Measurements from ENCODE around the gene DEPDC7. TPM values are rescaled to one million over a fixed set of nuclear protein-coding genes. Genes with fewer than 3 reads are reported as not detected.

Gene DEPDC7
- total RNA-seq, 1 experiment from 2014 or later: 4.4 TPM

DNA sequence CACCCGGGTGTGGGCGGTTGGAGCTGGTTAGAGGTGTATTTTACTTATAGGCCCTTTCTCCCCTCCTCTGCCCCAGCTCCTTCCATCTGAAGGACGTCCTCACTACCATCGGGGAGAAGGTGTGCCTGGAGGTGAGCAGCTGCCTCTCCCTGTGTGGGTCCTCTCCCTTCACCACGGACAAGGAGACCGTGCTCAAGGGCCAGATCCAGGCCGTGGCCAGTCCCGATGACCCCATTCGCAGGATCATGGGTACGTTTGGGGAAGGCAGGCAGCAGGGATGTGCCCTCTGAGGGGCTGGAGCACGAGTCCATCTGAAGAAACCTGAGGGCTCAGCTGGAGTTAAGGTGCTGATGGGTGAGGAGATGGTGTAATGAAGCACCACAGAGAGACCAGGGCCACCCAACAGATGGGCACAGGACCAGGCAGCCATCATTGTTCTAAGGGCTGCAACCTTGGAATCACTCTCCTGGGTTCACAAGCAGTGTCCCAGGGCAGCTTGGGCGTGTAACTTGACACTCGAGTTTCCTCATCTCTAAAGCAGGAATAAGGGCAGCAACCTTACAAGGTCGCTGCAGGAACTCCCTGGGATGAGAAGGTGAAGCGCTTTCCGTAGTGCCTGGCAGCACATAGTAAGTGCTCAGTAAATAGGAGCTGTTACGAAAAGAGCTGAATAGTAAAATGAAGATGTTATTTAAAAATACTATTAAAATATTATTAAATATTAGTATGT is 53.1 kb downstream of the DEPDC7 start:
- H3K9me3 Mint-ChIP-seq: no peaks in the 10 kb centered on the region
- Histone ChIP-seq H2AFZ (ENCODE audit: low read length) (no peak overlapping the region), H3K79me1 (ENCODE audit: insufficient read depth, low read depth, low read length, poor library complexity, severe bottlenecking) (no peaks in the 10 kb centered on the region), H2BK5ac (ENCODE audit: insufficient read length, low read length) (no peak overlapping the region), H4K5ac (ENCODE audit: insufficient read length, low read depth, low read length) (no peak overlapping the region), H2BK120ac (ENCODE audit: low read depth, low read length, poor library complexity, severe bottlenecking) (no peak overlapping the region), H3K56ac (ENCODE audit: insufficient read length, low read depth, low read length) (no peak overlapping the region), H3K4me2 (ENCODE audit: insufficient read depth, insufficient read length, low read length) (no peak overlapping the region), H3K23me2 (ENCODE audit: insufficient read length, low read depth, low read length, poor library complexity, severe bottlenecking) (no peaks in the 10 kb centered on the region), H4K8ac (replicated peaks; ENCODE audit: insufficient read length, low read depth, low read length) (no peak overlapping the region), H3K79me2 (ENCODE audit: insufficient read depth, low read length) (no peaks in the 10 kb centered on the region), H2AK5ac (ENCODE audit: insufficient read length, low read length) (no peak overlapping the region), H3K4ac (ENCODE audit: low read depth, low read length) (no peak overlapping the region), H2BK12ac (ENCODE audit: insufficient read length, low read depth, low read length) (no peak overlapping the region), H3K27me3 (ENCODE audit: insufficient read depth, low read length) (no peaks in the 10 kb centered on the region), H2BK15ac (ENCODE audit: low read depth, low read length) (no peak overlapping the region), H3K18ac (ENCODE audit: insufficient read length, low read depth, low read length) (no peak overlapping the region), H3T11ph (ENCODE audit: low read length) (no peak overlapping the region), H3K23ac (ENCODE audit: insufficient read length, low read depth, low read length) (no peak overlapping the region), H3K4me1 (ENCODE audit: insufficient read depth, low read length) (no peaks in the 10 kb centered on the region), H2BK20ac (ENCODE audit: low read depth, low read length, poor library complexity, severe bottlenecking) (no peak overlapping the region), H3K9me3 (ENCODE audit: control insufficient read depth, low read depth, low read length) (no peaks in the 10 kb centered on the region), H3K14ac (ENCODE audit: insufficient read depth, low read length) (no peak overlapping the region; the same call in 1 of the 2 replicates), H3K27ac (ENCODE audit: insufficient read length, low read depth, low read length) (no peak overlapping the region), H4K91ac (ENCODE audit: insufficient read length, low read depth, low read length) (no peak overlapping the region), H3K9ac (ENCODE audit: extremely low read depth, insufficient read length, low read length) (no peak overlapping the region), H4K20me1 (ENCODE audit: control insufficient read depth, insufficient read depth, insufficient read length) (no peaks in the 10 kb centered on the region)
- peaks cover 8 to 18% of the 10 kb centered on the region in 2 experiments; a peak in 3 of 4 replicates for H3K4me1 Mint-ChIP-seq
- peak overlapping the region in 2 of 3 experiments; percentile 15 to 91; a peak in 3 of 7 replicates for H3K27ac Mint-ChIP-seq
- TF ChIP-seq, protein P1, sequence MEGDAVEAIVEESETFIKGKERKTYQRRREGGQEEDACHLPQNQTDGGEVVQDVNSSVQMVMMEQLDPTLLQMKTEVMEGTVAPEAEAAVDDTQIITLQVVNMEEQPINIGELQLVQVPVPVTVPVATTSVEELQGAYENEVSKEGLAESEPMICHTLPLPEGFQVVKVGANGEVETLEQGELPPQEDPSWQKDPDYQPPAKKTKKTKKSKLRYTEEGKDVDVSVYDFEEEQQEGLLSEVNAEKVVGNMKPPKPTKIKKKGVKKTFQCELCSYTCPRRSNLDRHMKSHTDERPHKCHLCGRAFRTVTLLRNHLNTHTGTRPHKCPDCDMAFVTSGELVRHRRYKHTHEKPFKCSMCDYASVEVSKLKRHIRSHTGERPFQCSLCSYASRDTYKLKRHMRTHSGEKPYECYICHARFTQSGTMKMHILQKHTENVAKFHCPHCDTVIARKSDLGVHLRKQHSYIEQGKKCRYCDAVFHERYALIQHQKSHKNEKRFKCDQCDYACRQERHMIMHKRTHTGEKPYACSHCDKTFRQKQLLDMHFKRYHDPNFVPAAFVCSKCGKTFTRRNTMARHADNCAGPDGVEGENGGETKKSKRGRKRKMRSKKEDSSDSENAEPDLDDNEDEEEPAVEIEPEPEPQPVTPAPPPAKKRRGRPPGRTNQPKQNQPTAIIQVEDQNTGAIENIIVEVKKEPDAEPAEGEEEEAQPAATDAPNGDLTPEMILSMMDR (conservative IDR thresholded peaks at IDR 0.05): no peak
- peaks cover 29 to 57% (median 54%) of the 10 kb centered on the region in 3 experiments; a peak in 6 of 7 replicates for H3K36me3 Mint-ChIP-seq (ENCODE audit: insufficient read depth in 1 of 3, low read depth in 3 of 3)
- no CpG with 5 or more reads among the region's 17 CpGs for WGBS (ENCODE audit: extremely low coverage, insufficient read length, low lambda C conversion rate)
- no peak overlapping the region for H3K4me3 Mint-ChIP-seq
- no peak for DNase-seq
- no peaks in the 10 kb centered on the region for H3K27me3 Mint-ChIP-seq (ENCODE audit: low read depth)

All from H9 (cell line).